ENCODE results near the gene NCAPG2.

DNA sequence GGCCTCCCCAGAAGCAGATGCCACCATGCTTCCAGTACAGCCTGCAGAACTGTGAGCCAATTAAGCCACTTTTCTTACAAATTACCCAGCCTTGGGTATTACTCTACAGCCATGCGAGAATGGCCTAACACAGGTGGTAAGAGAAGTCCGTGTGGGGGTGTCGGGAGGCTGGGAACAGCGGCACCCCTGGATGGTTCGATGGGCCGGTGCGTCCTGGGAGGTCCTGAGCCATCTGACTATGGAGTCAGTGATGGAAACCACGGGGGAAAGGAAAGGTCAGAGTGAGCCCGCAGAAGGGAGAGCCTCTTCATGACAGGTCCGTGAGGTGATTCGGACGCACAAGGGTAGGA, 114.4 kb downstream of the NCAPG2 start:
- TF ChIP-seq, protein P1, sequence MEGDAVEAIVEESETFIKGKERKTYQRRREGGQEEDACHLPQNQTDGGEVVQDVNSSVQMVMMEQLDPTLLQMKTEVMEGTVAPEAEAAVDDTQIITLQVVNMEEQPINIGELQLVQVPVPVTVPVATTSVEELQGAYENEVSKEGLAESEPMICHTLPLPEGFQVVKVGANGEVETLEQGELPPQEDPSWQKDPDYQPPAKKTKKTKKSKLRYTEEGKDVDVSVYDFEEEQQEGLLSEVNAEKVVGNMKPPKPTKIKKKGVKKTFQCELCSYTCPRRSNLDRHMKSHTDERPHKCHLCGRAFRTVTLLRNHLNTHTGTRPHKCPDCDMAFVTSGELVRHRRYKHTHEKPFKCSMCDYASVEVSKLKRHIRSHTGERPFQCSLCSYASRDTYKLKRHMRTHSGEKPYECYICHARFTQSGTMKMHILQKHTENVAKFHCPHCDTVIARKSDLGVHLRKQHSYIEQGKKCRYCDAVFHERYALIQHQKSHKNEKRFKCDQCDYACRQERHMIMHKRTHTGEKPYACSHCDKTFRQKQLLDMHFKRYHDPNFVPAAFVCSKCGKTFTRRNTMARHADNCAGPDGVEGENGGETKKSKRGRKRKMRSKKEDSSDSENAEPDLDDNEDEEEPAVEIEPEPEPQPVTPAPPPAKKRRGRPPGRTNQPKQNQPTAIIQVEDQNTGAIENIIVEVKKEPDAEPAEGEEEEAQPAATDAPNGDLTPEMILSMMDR (IDR thresholded peaks at IDR 0.05) = no peak
- no peak for TF ChIP-seq POLR2A (IDR thresholded peaks at IDR 0.05; ENCODE audit: low read length)
- TF ChIP-seq FOSL2 (IDR thresholded peaks at IDR 0.05) = no peak
- TF ChIP-seq FOSL2 (CRISPR knock-in tag; IDR thresholded peaks at IDR 0.05) = no peak
- TF ChIP-seq MAFK (IDR thresholded peaks at IDR 0.05; ENCODE audit: partially characterized antibody) = no peak
- no peak for TF ChIP-seq EHMT2 (IDR thresholded peaks at IDR 0.05; ENCODE audit: low read depth)
